Measurements from ENCODE around the gene ZNF57. TPM values are rescaled to one million over a fixed set of nuclear protein-coding genes. Genes with fewer than 3 reads are reported as not detected.
"Not testable (repeated sequence)": the region's sequence is repeated elsewhere in the genome, so short reads cannot be mapped to it uniquely, and the experiment has no call there.

The ZNF57 gene
- total RNA-seq, 2 experiments from 2014 or later, result 5.9 to 7.1 TPM

DNA sequence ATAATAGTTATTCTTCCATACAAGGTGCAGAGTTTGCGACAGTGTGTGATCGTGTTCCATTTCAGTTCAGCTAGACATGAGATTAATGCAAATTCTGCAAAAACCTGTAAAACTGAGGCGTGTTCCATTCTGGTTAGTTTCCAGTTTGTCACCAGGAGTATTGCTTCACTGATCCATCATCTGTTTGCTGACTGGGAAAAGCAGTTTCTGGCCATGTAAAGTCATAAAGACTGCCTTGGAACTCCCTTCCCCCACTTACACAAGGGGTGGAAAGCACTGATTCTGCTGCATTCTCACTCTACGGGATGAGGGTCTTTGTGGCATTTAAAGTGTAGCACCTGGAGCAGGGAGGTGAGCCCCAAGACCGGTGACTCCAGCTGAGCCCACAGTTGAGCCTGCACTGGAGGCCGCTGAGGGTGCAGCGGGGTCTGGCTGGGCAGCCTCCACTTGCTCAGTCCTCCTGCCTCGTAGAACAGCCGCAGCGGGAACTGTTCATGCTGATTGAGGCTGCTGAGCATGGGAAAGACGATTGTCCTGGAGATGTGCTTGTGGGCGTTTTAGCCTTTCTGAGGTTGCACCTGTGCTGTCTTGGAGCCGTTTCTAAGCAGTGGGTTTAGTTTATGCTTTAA lies 2.0 kb downstream of the ZNF57 start:
- POLR2A ChIA-PET, result no interaction called here
- Mint-ChIP-seq H3K27me3 (no peaks in the 10 kb centered on the region), H3K36me3 (ENCODE audit: low read depth) (peaks cover 3% of the 10 kb centered on the region), H3K4me3 (peak overlapping the region; percentile 98), H3K9me3 (ENCODE audit: low read depth) (peaks cover under 1% of the 10 kb centered on the region), H3K27ac (no peak overlapping the region), H3K4me1 (peaks cover 22% of the 10 kb centered on the region)
- CTCF ChIA-PET, result interaction anchor here (0.9 kb wide), 1 partner anchor 10 kb away, joined by 3 read pairs; no protein-coding TSS in a partner anchor
- ATAC-seq, result no peak
- no peak for DNase-seq
- intact Hi-C loops (cut with DNase I, micrococcal nuclease), result loop anchor here in 1 of 2 experiments (5.0 kb wide), 1 partner anchor 40 kb away; the partner anchor contains the start of gene ZNF77

GRCh38 chr19:2903326-2903725 lies 2.6 kb downstream of the ZNF57 start:
- H3K9me3 Mint-ChIP-seq (ENCODE audit: low read depth); H3K4me3 Mint-ChIP-seq; H3K27me3 Mint-ChIP-seq; POLR2A ChIA-PET; ATAC-seq; H3K27ac Mint-ChIP-seq; H3K36me3 Mint-ChIP-seq (ENCODE audit: low read depth); DNase-seq; CTCF ChIA-PET: not testable (repeated sequence)
- peaks cover 22% of the 10 kb centered on the region for H3K4me1 Mint-ChIP-seq
- intact Hi-C loops (cut with DNase I, micrococcal nuclease), result loop anchor here in 1 of 2 experiments (5.0 kb wide), 1 partner anchor 39 kb away; the partner anchor contains the start of gene ZNF77

DNA sequence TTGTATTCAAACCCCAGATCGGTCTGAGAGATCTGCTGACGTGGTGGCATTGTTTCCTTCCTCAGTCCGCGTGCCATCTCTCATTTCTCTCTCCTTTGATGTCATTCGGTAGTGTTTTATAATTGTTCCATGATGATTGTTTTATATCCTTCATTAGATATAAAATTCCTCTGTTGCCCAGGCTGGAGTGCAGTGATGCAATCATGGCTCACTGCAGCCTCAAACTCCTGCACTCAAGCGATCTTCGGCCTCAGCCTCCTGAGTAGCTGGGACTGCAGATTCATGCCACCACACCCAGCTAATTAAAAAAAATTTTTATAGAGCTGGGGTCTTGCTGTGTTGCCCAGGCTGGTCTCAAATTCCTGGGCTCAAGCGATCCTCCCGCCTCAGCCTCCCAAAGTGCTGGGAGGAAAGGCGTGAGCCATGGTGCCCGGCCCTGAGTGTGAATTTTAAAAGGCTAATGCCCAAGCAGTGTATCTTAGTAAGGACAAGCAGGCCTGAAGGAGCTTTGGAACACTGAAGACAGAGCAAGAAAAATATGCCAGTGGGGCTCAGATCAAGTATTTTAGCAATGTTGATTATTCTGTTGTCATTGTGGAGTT lies 5.3 kb downstream of the ZNF57 start:
- Mint-ChIP-seq H3K36me3 (ENCODE audit: low read depth) (peaks cover 9% of the 10 kb centered on the region), H3K9me3 (ENCODE audit: low read depth) (peaks cover 2% of the 10 kb centered on the region), H3K27ac (no peak overlapping the region), H3K27me3 (no peaks in the 10 kb centered on the region), H3K4me1 (peaks cover 27% of the 10 kb centered on the region), H3K4me3 (no peak overlapping the region)
- POLR2A ChIA-PET, result no interaction called here
- intact Hi-C loops (cut with DNase I, micrococcal nuclease), result no loop called here
- DNase-seq (no peak), ATAC-seq (no peak)
- CTCF ChIA-PET, result no interaction called here

GRCh38 chr19:2906631-2907195 lies 6.0 kb downstream of the ZNF57 start:
- no peak overlapping the region for H3K27ac Mint-ChIP-seq
- H3K27me3 Mint-ChIP-seq, result no peaks in the 10 kb centered on the region
- no peak for ATAC-seq
- ChIA-PET CTCF (no interaction called here), POLR2A (no interaction called here)
- no peak overlapping the region for H3K4me3 Mint-ChIP-seq
- DNase-seq, result no peak
- intact Hi-C loops (cut with DNase I, micrococcal nuclease), result no loop called here
- H3K9me3 Mint-ChIP-seq (ENCODE audit: low read depth), result peaks cover 2% of the 10 kb centered on the region
- peaks cover 12% of the 10 kb centered on the region for H3K36me3 Mint-ChIP-seq (ENCODE audit: low read depth)
- H3K4me1 Mint-ChIP-seq, result peaks cover 28% of the 10 kb centered on the region

DNA sequence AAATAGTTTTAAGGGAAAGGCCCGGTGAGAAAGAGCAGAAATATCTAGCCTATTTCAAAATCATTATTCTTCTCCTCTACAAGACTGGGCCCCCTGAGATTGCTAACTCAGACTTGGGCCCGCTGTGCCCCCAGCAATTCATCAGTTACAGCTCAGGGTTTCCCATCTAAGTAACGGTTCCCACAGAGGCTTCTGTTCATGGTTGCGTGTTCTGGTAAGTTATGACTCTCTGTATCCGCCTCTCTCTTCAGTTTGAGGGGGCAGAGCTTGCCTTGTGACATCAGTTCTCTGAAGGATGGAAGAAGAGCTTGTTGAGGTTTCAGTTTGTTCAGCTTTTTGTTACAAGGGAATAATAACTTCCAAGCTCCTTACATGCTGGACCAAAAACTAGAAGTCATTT lies 11.6 kb downstream of the ZNF57 start:
- ATAC-seq, result peak; percentile 88
- DNase-seq, result peak; percentile 51
- H3K4me3 Mint-ChIP-seq, result peak overlapping the region; percentile 19
- intact Hi-C loops (cut with DNase I, micrococcal nuclease), result no loop called here
- peaks cover 10% of the 10 kb centered on the region for H3K9me3 Mint-ChIP-seq (ENCODE audit: low read depth)
- ChIA-PET POLR2A (interaction anchor here (0.7 to 0.9 kb wide), 2 partner anchors 436 to 778 kb away, joined by 3 read pairs; partner anchors contain the start of gene GADD45B), CTCF (interaction anchor here (0.7 to 2.7 kb wide), 7 partner anchors 10 to 264 kb away, joined by 3 to 17 read pairs (median 3); partner anchors contain the start of gene ZNF57)
- H3K36me3 Mint-ChIP-seq (ENCODE audit: low read depth), result peaks cover 51% of the 10 kb centered on the region
- H3K27me3 Mint-ChIP-seq, result no peaks in the 10 kb centered on the region
- peak overlapping the region; percentile 80 for H3K27ac Mint-ChIP-seq
- peaks cover 32% of the 10 kb centered on the region for H3K4me1 Mint-ChIP-seq

DNA sequence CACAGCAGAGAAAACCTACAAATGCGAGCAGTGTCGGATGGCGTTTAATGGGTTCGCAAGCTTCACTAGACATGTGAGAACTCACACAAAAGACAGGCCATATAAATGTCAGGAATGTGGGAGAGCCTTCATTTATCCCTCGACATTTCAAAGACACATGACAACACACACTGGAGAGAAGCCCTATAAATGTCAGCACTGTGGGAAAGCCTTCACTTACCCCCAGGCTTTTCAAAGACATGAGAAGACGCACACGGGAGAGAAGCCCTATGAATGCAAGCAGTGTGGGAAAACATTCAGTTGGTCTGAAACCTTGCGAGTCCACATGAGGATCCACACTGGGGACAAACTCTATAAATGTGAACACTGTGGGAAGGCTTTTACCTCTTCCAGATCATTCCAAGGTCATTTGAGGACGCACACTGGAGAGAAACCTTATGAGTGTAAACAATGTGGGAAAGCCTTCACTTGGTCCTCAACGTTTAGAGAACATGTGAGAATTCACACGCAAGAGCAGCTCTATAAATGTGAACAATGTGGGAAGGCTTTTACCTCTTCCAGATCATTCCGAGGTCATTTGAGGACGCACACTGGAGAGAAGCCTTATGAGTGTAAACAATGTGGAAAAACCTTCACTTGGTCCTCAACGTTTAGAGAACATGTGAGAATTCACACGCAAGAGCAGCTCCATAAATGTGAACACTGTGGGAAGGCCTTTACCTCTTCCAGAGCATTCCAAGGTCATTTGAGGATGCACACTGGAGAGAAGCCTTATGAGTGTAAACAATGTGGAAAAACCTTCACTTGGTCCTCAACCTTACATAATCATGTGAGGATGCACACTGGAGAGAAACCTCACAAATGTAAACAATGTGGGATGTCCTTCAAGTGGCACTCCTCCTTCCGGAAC lies 16.8 kb downstream of the ZNF57 start:
- no peak for DNase-seq
- no peak overlapping the region for H3K4me3 Mint-ChIP-seq
- intact Hi-C loops (cut with DNase I, micrococcal nuclease), result no loop called here
- no peak overlapping the region for H3K27ac Mint-ChIP-seq
- no peak for ATAC-seq
- H3K4me1 Mint-ChIP-seq, result peaks cover 10% of the 10 kb centered on the region
- H3K27me3 Mint-ChIP-seq, result no peaks in the 10 kb centered on the region
- ChIA-PET CTCF (no interaction called here), POLR2A (no interaction called here)
- peaks cover 17% of the 10 kb centered on the region for H3K9me3 Mint-ChIP-seq (ENCODE audit: low read depth)
- H3K36me3 Mint-ChIP-seq (ENCODE audit: low read depth), result peaks cover 57% of the 10 kb centered on the region

DNA sequence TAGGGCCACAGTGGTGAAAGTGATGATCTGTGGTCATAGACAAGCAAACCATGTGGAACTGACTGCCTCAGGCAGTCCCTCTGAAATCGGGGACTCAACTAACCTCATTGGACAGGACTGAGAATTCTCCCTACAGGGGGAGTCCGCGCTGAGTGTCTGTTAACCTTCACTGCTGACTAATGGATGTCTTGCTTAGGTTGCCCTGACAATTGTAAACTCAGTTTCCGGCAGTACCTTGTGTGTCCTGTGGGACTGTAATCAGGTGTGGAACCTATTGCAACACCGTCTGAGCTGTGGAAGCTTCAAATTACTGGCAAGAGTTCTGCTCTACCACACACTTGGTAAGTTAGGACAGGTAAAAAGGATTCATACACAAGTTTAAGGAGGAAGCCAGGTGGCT lies 22.3 kb downstream of the ZNF57 start:
- intact Hi-C loops (cut with DNase I, micrococcal nuclease), result no loop called here
- ChIA-PET CTCF (interaction anchor here (1.0 to 2.7 kb wide), 3 partner anchors 28 to 82 kb away, joined by 3 to 11 read pairs (median 8); partner anchors contain the start of gene ZNF555), POLR2A (no interaction called here)
- H3K27ac Mint-ChIP-seq, result no peak overlapping the region
- peaks cover 2% of the 10 kb centered on the region for H3K9me3 Mint-ChIP-seq (ENCODE audit: low read depth)
- no peak overlapping the region for H3K4me3 Mint-ChIP-seq
- DNase-seq (no peak), ATAC-seq (no peak)
- no peaks in the 10 kb centered on the region for H3K27me3 Mint-ChIP-seq
- H3K36me3 Mint-ChIP-seq (ENCODE audit: low read depth), result peaks cover 14% of the 10 kb centered on the region
- no peaks in the 10 kb centered on the region for H3K4me1 Mint-ChIP-seq

DNA sequence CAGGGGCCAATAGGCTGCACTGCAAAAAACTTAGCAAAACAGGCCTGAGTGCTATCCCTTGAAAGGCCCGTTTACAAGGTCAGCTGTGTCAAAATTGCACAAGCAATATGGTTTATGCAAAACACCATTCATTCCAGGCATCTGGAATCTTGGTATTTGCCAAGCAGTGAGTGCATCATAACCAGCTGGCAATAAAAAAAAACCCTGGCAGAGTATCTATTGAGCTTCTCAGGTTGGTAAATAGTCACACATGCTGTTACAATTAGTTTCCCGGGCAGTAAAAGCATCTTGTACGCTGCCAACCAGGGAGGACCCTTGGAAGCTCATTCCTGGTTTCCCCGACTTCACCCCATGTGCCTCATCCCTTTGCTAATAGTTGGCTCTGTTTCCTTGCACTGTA lies 22.8 kb downstream of the ZNF57 start:
- H3K9me3 Mint-ChIP-seq (ENCODE audit: low read depth), result no peaks in the 10 kb centered on the region
- DNase-seq (no peak), ATAC-seq (no peak)
- CTCF ChIA-PET, result interaction anchor here (0.6 to 2.7 kb wide), 6 partner anchors 24 to 275 kb away, joined by 3 to 11 read pairs (median 3); partner anchors contain the start of genes ZNF555 and ZNF556
- H3K4me3 Mint-ChIP-seq, result no peak overlapping the region
- intact Hi-C loops (cut with DNase I, micrococcal nuclease), result no loop called here
- H3K4me1 Mint-ChIP-seq, result no peaks in the 10 kb centered on the region
- no peaks in the 10 kb centered on the region for H3K27me3 Mint-ChIP-seq
- H3K36me3 Mint-ChIP-seq (ENCODE audit: low read depth), result peaks cover 11% of the 10 kb centered on the region
- POLR2A ChIA-PET, result no interaction called here
- H3K27ac Mint-ChIP-seq, result no peak overlapping the region

- Mint-ChIP-seq H3K4me3 (no peak overlapping the region), H3K27ac (no peak overlapping the region), H3K27me3 (no peaks in the 10 kb centered on the region), H3K36me3 (ENCODE audit: low read depth) (peaks cover 9% of the 10 kb centered on the region), H3K9me3 (ENCODE audit: low read depth) (peaks cover 7% of the 10 kb centered on the region), H3K4me1 (no peaks in the 10 kb centered on the region)
- no peak for ATAC-seq
- no peak for DNase-seq
- intact Hi-C loops (cut with DNase I, micrococcal nuclease), result no loop called here
- ChIA-PET CTCF (no interaction called here), POLR2A (no interaction called here)
These were observed 25.8 kb downstream of the ZNF57 start for GRCh38 chr19:2926341-2927031.

DNA sequence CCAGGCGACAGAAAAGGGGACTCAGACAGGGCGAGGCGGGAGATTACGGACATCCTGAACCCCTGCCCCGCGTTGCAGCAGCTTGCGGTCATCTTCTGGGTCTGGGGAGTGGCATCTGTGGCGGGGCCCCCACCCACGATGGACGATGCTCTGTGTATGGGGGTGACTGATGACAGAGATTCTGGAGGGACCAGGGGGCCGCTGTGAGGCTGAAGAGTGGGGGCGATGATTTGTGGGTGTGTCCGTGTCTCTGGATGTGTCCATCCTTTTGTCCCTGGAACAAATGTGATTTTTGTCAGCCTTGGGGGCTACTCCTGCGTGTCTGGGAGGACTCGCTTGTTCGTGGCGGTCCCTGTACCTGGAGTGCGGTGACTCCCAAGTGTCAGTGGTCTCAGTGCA lies 26.3 kb downstream of the ZNF57 start:
- ChIA-PET CTCF (no interaction called here), POLR2A (no interaction called here)
- Mint-ChIP-seq H3K36me3 (ENCODE audit: low read depth) (peaks cover 10% of the 10 kb centered on the region), H3K4me3 (no peak overlapping the region), H3K9me3 (ENCODE audit: low read depth) (peaks cover 10% of the 10 kb centered on the region), H3K27ac (no peak overlapping the region), H3K4me1 (no peaks in the 10 kb centered on the region), H3K27me3 (no peaks in the 10 kb centered on the region)
- ATAC-seq, result no peak
- intact Hi-C loops (cut with DNase I, micrococcal nuclease), result no loop called here
- DNase-seq, result no peak

DNA sequence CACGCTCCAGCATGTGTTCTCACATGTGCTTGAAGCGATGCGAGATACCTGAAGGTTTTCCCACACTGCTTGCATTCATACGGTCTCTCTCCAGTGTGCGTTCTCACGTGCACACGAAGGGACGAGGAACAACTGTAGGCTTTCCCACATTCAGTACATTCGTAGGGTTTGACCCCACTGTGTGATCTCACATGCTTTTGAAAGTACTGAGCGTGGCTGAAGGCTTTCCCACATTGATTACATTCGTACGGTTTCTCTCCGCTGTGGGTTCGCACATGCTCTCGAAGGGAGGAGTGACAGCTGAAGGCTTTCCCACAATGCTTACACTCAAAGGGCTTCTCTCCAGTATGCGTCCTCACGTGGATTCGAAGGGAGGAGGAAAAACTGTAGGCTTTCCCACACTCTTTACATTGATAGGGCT lies 32.8 kb downstream of the ZNF57 start:
- H3K9me3 Mint-ChIP-seq (ENCODE audit: low read depth), result peaks cover 25% of the 10 kb centered on the region
- intact Hi-C loops (cut with DNase I, micrococcal nuclease), result loop anchor here in 1 of 2 experiments (1.0 kb wide), 1 partner anchor 99 kb away; no protein-coding TSS in a partner anchor
- POLR2A ChIA-PET, result no interaction called here
- DNase-seq (no peak), ATAC-seq (no peak)
- H3K27me3 Mint-ChIP-seq, result no peaks in the 10 kb centered on the region
- H3K27ac Mint-ChIP-seq, result no peak overlapping the region
- peaks cover 65% of the 10 kb centered on the region for H3K36me3 Mint-ChIP-seq (ENCODE audit: low read depth)
- CTCF ChIA-PET, result no interaction called here
- H3K4me1 Mint-ChIP-seq, result no peaks in the 10 kb centered on the region
- H3K4me3 Mint-ChIP-seq, result no peak overlapping the region

Data from activated CD4-positive, alpha-beta T cell treated with anti-CD3 and anti-CD28 coated beads for 36 hours (primary cell).